Caco-2 (cell line): ENCODE results near the gene PROCR. TPM values are rescaled to one million over a fixed set of nuclear protein-coding genes. Genes with fewer than 3 reads are reported as not detected.

Source experiments
- BruUV-seq: library from RNA; stranded (reverse); fragments of 400-500 nt; replicated peaks from 2 replicates; lab custom pipeline; 2021; lab: Mats Ljungman, UMichigan
- CTCF ChIA-PET: fragments of 300-600 bp; sonication (Branson Sonifier 250); formaldehyde crosslinking; loops from one replicate; lab custom pipeline; 2022; ENCODE audit warnings: antibody characterized with exemption; lab: Charles Lee
- POLR2A ChIA-PET: fragments of 300-600 bp; sonication (Branson Sonifier 250); formaldehyde crosslinking; loops from one replicate; lab custom pipeline; 2022; ENCODE audit warnings: antibody characterized with exemption; lab: Charles Lee
- DNase-seq, 2 experiments: peaks; one replicate each; pipeline versions ENCODE4 v3.0.0 to v3.0.0-alpha.2; 2020 to 2022
- H3K27me3 ChIP-seq: replicated peaks from 2 replicates; pipeline ENCODE4 v1.6.0; 2011; ENCODE audit warnings: low read length; ENCODE audit not compliant: control insufficient read depth, insufficient read depth
- H3K36me3 ChIP-seq: 2 replicates; pipeline ENCODE4 v1.5.1; 2011; ENCODE audit warnings: low read length; ENCODE audit not compliant: control insufficient read depth, insufficient read depth
- H3K4me1 ChIP-seq: fragments of 250-450 bp; sonication (Bioruptor Pico); 2 replicates; pipeline ENCODE4 v1.5.1; 2020; ENCODE audit warnings: mild to moderate bottlenecking
- H3K4me3 ChIP-seq: 2 replicates; pipeline ENCODE4 v1.5.1; 2011; ENCODE audit warnings: low read depth, mild to moderate bottlenecking, control low read depth, low read length
- H3K9me3 ChIP-seq: fragments of 250-450 bp; sonication (Bioruptor Pico); 2 replicates; pipeline ENCODE4 v1.5.1; 2020; ENCODE audit warnings: mild to moderate bottlenecking, moderate library complexity
- H3K27ac Mint-ChIP-seq: one replicate; pipeline ENCODE4 v1.8.0; 2022; ENCODE audit warnings: mixed read lengths; ENCODE audit not compliant: unreplicated experiment
- H3K27me3 Mint-ChIP-seq: one replicate; pipeline ENCODE4 v1.8.0; 2022; ENCODE audit warnings: mixed read lengths; ENCODE audit not compliant: insufficient read depth, unreplicated experiment
- H3K36me3 Mint-ChIP-seq: one replicate; pipeline ENCODE4 v1.8.0; 2022; ENCODE audit warnings: mild to moderate bottlenecking, mixed read lengths; ENCODE audit not compliant: insufficient read depth, unreplicated experiment
- H3K4me1 Mint-ChIP-seq: one replicate; pipeline ENCODE4 v1.8.0; 2022; ENCODE audit warnings: low read depth, mixed read lengths; ENCODE audit not compliant: unreplicated experiment
- H3K4me3 Mint-ChIP-seq: one replicate; pipeline ENCODE4 v1.8.0; 2022; ENCODE audit warnings: mild to moderate bottlenecking, moderate library complexity, mixed read lengths; ENCODE audit not compliant: unreplicated experiment
- H3K9me3 Mint-ChIP-seq: one replicate; pipeline ENCODE4 v1.8.0; 2022; ENCODE audit warnings: mixed read lengths; ENCODE audit not compliant: unreplicated experiment
- CTCF ChIP-seq, 2 experiments: fragments of 200-600 bp in 1 of 2; IDR thresholded peaks; 1 replicate in 1 of 2; 2 replicates in 1 of 2; pipeline versions ENCODE4 v1.5.1 to v1.8.0; 2011 to 2022; ENCODE audit warnings: antibody characterized with exemption in 1 of 2, control low read depth in 1 of 2, inconsistent platforms in 1 of 2, low read depth in 1 of 2, low read length in 1 of 2, mild to moderate bottlenecking in 1 of 2, moderate library complexity in 1 of 2; ENCODE audit not compliant: insufficient read depth in 1 of 2, severe bottlenecking in 1 of 2, unreplicated experiment in 1 of 2
- intact Hi-C: fragments of 100-400 bp; cut with micrococcal nuclease; formaldehyde crosslinking; loops from one replicate; pipeline ENCODE4 v1.10.0; 2022; ENCODE audit not compliant: unreplicated experiment
- total RNA-seq: library from RNA; stranded (reverse); gene quantifications from 2 replicates; pipeline ENCODE4 v1.2.3, GENCODE V29; 2022

The PROCR gene
- total RNA-seq, 1 experiment from 2014 or later = 4.0 TPM

- Mint-ChIP-seq H3K27ac (no peak overlapping the region), H3K36me3 (peaks cover 33% of the 10 kb centered on the region), H3K9me3 (no peaks in the 10 kb centered on the region), H3K4me3 (no peak overlapping the region), H3K4me1 (no peaks in the 10 kb centered on the region), H3K27me3 (no peaks in the 10 kb centered on the region)
- no TSS peak for BruUV-seq
- Histone ChIP-seq H3K4me3 (no peak overlapping the region), H3K4me1 (peaks cover 8% of the 10 kb centered on the region; the same call in 1 of the 2 replicates), H3K36me3 (peaks cover 6% of the 10 kb centered on the region), H3K9me3 (no peaks in the 10 kb centered on the region), H3K27me3 (no peaks in the 10 kb centered on the region)
- ChIA-PET POLR2A (no interaction called here), CTCF (interaction anchor here (0.6 kb wide), 1 partner anchor 11 kb away, joined by 3 read pairs; no protein-coding TSS in a partner anchor)
- intact Hi-C loops = no loop called here
- peak in 1 of 2 experiments; percentile 25 for DNase-seq
- no peak for TF ChIP-seq CTCF (IDR thresholded peaks at IDR 0.05; ENCODE audit: insufficient read depth in 1 of 2, low read depth in 1 of 2, low read length in 1 of 2, severe bottlenecking in 1 of 2, unreplicated experiment in 1 of 2)
Observed at GRCh38 chr20:35133735-35134134, 38.1 kb upstream of the PROCR start.

- H3K9me3 Mint-ChIP-seq = no peaks in the 10 kb centered on the region
- BruUV-seq = no TSS peak
- peak in 1 of 2 experiments; percentile 37 for DNase-seq
- H3K27me3 ChIP-seq = no peaks in the 10 kb centered on the region
- no peaks in the 10 kb centered on the region for H3K4me1 Mint-ChIP-seq
- ChIA-PET POLR2A (no interaction called here), CTCF (interaction anchor here (0.6 kb wide), 1 partner anchor 10 kb away, joined by 3 read pairs; no protein-coding TSS in a partner anchor)
- H3K4me3 Mint-ChIP-seq = no peak overlapping the region
- H3K9me3 ChIP-seq = no peaks in the 10 kb centered on the region
- peaks cover 41% of the 10 kb centered on the region for H3K36me3 Mint-ChIP-seq
- peaks cover 8% of the 10 kb centered on the region; the same call in 1 of the 2 replicates for H3K4me1 ChIP-seq
- peaks cover 6% of the 10 kb centered on the region for H3K36me3 ChIP-seq
- no peak for TF ChIP-seq CTCF (IDR thresholded peaks at IDR 0.05; ENCODE audit: insufficient read depth in 1 of 2, low read depth in 1 of 2, low read length in 1 of 2, severe bottlenecking in 1 of 2, unreplicated experiment in 1 of 2)
- H3K27ac Mint-ChIP-seq = no peak overlapping the region
- H3K4me3 ChIP-seq = no peak overlapping the region
- intact Hi-C loops = no loop called here
- H3K27me3 Mint-ChIP-seq = no peaks in the 10 kb centered on the region
Observed at GRCh38 chr20:35134472-35134871, 37.4 kb upstream of the PROCR start.

DNA sequence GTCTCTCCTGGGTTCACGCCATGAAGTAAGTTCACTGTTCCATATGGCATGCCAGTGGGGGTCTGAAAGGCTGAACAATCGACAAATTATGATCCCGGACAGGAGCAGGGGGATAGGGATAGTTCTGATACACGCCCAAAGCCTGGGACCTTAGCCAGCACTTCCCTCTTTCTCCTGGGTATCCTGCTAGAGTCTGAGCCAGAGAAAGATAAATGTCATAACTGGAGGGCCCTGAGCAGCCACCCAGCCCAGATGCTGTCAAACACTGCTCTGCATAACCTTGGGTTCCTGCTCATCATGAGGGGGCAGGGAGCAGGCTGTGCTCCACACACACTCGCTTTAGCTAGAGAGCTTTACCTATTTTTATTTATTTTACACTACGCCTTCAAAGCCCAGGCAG lies 37.0 kb upstream of the PROCR start:
- H3K4me3 Mint-ChIP-seq = no peak overlapping the region
- intact Hi-C loops = no loop called here
- TF ChIP-seq CTCF (IDR thresholded peaks at IDR 0.05; ENCODE audit: insufficient read depth in 1 of 2, low read depth in 1 of 2, low read length in 1 of 2, severe bottlenecking in 1 of 2, unreplicated experiment in 1 of 2) = no peak
- CTCF ChIA-PET = no interaction called here
- no peaks in the 10 kb centered on the region for H3K4me1 Mint-ChIP-seq
- no peak overlapping the region for H3K27ac Mint-ChIP-seq
- no TSS peak for BruUV-seq
- DNase-seq = no peak
- Histone ChIP-seq H3K4me3 (no peak overlapping the region), H3K9me3 (no peaks in the 10 kb centered on the region), H3K27me3 (no peaks in the 10 kb centered on the region), H3K4me1 (peaks cover 3% of the 10 kb centered on the region; the same call in 1 of the 2 replicates), H3K36me3 (peaks cover 6% of the 10 kb centered on the region)
- peaks cover 43% of the 10 kb centered on the region for H3K36me3 Mint-ChIP-seq
- no peaks in the 10 kb centered on the region for H3K27me3 Mint-ChIP-seq
- H3K9me3 Mint-ChIP-seq = no peaks in the 10 kb centered on the region
- POLR2A ChIA-PET = no interaction called here
